Measurements from ENCODE around the gene SNAP25.

Gene SNAP25

DNA sequence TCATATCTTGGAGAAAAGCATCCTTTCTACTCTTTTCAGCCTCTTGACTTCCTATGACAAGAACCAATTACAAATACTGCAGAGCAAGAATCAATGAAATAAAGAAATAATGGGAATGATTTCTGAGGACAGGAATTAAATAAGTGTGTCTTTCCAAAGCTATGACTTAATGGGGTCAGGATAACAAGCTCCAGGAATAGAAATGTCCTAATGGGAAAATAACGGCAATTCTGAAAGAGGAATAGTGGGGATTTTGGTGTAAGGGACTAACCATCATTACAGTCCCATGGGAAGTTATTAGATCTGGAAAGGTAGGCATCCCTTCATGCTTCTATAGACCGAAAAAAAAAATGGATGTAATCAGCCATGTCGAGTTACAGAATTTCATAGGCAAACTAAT is 28.2 kb upstream of the SNAP25 start:
- H3K4me3 ChIP-seq (ENCODE audit: low read length) = no peak overlapping the region
- no peak for TF ChIP-seq ZNF274 (IDR thresholded peaks at IDR 0.05; ENCODE audit: low read depth, low read length)

DNA sequence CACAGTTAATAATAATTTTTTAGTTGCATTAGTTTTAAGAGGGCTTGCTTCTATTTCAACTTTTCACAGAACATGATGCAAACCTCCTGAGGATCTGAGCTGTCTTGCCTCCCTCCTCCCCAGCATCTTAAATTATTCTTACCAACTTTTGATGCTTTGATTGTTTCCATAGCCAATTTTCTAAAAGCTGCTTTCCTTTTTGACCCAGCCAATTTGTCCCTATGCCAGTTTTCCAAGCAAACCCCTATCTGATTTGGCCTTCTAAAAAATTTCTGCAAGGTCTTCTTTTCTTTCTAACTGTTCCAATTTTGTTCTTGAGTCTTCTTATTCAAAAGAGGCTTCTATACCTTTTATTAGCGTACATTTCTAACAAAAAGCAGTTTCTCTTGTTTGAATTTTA is 26.5 kb upstream of the SNAP25 start:
- H3K4me3 ChIP-seq (ENCODE audit: low read length) = no peak overlapping the region
- TF ChIP-seq ZNF274 (IDR thresholded peaks at IDR 0.05; ENCODE audit: low read depth, low read length) = no peak

DNA sequence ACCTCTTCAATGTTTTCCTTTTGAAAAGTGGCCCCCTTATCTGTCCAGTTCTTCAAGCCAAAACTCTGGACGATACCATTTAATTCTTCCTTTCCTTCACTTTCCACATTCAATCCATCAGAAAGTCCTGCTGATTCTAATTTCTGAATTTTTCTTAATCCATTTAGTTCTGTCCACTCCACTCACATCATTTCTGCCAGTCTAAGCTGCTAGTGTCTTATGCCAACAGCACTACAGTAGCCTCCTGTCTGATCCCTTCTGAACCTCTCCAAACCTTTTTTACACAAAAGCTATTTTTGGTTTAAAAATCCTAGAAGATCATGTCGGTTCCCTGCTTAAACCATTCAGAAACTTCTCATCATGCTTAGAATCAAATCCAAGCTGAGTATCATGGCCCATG is 24.5 kb upstream of the SNAP25 start:
- TF ChIP-seq ZNF274 (IDR thresholded peaks at IDR 0.05; ENCODE audit: low read depth, low read length) = no peak
- no peak overlapping the region for H3K4me3 ChIP-seq (ENCODE audit: low read length)

- no peak overlapping the region for H3K4me3 ChIP-seq (ENCODE audit: low read length)
- TF ChIP-seq ZNF274 (IDR thresholded peaks at IDR 0.05; ENCODE audit: low read depth, low read length) = no peak
Observed at GRCh38 chr20:10200330-10200729, 18.3 kb upstream of the SNAP25 start.

DNA sequence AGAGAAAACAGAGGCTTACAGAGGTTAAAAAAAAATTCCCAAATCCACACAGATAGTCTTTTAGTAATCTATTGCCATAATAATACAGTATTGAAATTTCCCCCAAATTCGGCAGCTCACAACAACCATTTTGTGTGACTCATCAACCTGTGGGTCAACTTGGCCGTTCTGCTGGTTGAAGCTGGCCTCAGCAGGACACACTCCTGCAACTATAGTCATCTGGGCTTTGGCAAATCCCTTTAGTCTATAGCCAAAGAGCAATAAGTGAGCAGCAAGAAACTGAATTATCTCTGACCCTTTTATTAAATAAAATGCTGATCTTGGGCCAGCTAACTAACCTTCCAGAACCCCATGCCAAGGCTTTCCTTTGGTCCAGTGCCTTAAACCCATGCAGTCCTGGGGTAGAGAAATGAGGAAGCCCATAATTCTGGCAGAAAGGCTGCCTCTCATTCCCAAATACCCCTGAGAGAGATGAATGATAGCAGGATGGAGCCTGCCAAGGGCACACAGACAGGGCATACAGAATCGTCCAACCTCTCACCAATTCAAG is 17.2 kb upstream of the SNAP25 start:
- H3K4me3 ChIP-seq (ENCODE audit: low read length) = no peak overlapping the region
- TF ChIP-seq ZNF274 (IDR thresholded peaks at IDR 0.05; ENCODE audit: low read depth, low read length) = no peak

GRCh38 chr20:10209091-10209490 is 9.5 kb upstream of the SNAP25 start:
- no peak for TF ChIP-seq ZNF274 (IDR thresholded peaks at IDR 0.05; ENCODE audit: low read depth, low read length)
- H3K4me3 ChIP-seq (ENCODE audit: low read length) = no peak overlapping the region

DNA sequence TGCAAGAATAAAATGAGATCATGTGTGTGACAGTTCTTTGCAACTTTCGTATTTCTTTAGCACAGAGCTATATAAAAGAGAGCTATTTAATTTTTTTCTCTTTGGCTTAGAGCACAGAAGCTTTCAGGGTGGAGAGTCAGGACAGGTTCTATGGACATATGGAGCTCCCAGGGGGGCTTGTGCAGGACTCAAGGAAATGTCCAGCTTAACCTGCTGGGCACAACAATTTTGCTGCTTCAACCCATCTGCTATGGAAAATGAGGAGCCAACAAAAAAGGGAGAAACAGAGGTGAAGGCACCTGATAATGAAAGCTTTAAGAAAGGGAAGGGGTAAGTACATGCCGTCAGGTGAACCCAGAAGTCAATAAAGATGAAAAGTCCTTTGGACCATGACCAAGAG is 5.1 kb upstream of the SNAP25 start:
- H3K4me3 ChIP-seq (ENCODE audit: low read length) = no peak overlapping the region
- no peak for TF ChIP-seq ZNF274 (IDR thresholded peaks at IDR 0.05; ENCODE audit: low read depth, low read length)

DNA sequence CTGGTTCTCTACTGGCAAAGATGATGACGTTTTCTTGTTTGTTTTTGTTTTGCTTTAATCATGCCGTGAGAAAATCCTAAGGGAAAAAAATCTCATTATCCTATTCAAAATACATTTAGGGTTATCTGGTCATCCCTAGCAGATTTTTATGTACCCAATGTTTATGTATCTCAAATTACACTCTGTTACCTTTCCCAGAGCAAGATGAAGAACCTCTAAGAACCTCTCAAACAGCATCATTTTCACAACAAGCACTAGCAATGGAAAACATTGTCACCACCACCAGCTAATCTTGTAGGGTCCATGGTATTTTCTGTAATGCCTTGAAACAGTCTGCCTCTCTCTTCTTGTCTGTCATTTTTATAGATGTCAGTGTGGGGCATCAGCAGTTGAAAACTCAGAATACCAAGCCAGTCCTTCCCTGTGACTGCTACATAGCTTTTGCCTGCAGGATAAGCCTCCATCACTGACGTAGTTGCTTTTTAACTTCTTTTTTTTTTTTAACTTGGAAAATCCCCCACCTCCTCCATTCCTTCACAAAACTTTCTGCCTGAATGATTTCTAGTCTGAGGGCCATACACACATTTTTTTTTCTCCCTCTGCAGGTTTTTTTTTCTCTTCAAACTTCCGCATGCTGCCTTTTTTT is 2.4 kb upstream of the SNAP25 start:
- no peak for TF ChIP-seq ZNF274 (IDR thresholded peaks at IDR 0.05; ENCODE audit: low read depth, low read length)
- H3K4me3 ChIP-seq (ENCODE audit: low read length) = no peak overlapping the region

- TF ChIP-seq ZNF274 (IDR thresholded peaks at IDR 0.05; ENCODE audit: low read depth, low read length) = no peak
- H3K4me3 ChIP-seq (ENCODE audit: low read length) = no peak overlapping the region
Observed at GRCh38 chr20:10217721-10218410, 764 bp upstream of the SNAP25 start.

DNA sequence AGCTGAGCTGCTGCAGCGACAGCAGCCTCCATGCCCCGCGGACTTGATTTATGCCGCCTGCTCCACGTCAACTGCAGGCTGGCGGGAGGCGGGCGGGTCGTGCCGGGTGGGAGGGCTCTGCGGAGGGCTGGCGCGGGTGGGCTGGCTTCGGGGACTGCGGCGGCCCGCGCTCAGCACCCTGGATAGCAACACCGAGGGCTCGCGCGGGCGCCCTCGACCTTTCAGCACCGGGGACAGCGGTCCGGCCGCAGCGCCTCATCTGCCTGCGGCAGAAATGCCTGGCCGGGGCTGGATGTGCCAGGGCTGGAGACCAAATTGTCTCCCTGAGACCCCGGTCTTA is 792 bp downstream of the SNAP25 start:
- H3K4me3 ChIP-seq (ENCODE audit: low read length) = no peak overlapping the region

DNA sequence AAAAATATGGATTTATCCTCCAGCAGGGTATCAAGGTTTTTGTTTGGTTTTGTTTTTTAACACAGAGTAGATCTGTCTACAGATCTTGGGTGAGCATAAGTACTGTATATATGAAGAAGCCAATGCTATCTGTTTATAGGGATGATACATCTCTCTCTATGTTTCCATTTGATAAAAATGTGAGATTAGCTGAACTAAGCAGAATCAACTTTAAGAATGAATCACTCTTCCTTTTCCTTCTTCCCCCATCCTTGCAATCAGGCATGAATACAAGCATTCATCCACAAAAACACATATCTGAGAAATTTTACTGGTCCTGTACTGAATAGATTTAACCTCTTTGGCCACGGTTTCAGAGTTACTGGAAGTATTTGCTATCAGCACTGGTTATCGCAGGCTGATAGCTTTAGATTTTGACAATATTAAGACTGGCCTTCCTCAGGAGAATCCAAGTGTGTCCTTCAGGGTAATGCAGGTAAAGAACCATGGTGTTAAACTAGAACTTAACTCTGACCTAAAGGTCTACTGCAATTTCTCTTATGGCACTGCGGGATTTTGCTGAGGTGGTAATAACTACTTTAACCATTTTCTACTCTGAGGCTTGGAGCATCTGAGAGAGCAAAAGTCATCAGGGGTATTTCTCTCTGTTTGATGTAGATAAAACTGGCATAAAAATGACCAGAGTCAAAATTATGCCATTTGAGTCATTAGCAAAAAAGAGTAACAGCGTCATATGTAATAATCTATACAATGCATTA is 1.5 kb downstream of the SNAP25 start:
- no peak for TF ChIP-seq ZNF274 (IDR thresholded peaks at IDR 0.05; ENCODE audit: low read depth, low read length)
- no peak overlapping the region for H3K4me3 ChIP-seq (ENCODE audit: low read length)

More for the DNA sequence above, 792 bp downstream of the SNAP25 start:
- TF ChIP-seq ZNF274 (IDR thresholded peaks at IDR 0.05; ENCODE audit: low read depth, low read length) = no peak

DNA sequence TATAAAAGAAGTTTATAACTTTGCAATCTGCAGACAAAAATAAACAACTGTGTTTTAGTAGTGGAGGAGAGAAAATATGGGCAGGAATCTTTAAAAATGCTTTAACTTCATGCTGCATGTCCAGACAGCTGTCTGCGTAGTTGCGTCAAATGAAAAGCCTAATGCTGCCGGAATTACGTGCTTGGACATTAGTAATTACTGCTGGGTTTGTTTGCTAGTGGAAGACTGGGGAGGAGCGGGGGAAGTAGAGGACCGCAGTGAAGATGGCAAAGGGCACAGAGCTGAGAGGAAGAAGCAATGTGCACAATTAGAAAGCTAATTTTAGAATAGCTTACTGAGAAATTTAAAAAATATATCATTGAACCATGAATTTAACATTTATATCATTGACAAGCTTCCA is 2.4 kb downstream of the SNAP25 start:
- TF ChIP-seq ZNF274 (IDR thresholded peaks at IDR 0.05; ENCODE audit: low read depth, low read length) = no peak
- H3K4me3 ChIP-seq (ENCODE audit: low read length) = no peak overlapping the region

DNA sequence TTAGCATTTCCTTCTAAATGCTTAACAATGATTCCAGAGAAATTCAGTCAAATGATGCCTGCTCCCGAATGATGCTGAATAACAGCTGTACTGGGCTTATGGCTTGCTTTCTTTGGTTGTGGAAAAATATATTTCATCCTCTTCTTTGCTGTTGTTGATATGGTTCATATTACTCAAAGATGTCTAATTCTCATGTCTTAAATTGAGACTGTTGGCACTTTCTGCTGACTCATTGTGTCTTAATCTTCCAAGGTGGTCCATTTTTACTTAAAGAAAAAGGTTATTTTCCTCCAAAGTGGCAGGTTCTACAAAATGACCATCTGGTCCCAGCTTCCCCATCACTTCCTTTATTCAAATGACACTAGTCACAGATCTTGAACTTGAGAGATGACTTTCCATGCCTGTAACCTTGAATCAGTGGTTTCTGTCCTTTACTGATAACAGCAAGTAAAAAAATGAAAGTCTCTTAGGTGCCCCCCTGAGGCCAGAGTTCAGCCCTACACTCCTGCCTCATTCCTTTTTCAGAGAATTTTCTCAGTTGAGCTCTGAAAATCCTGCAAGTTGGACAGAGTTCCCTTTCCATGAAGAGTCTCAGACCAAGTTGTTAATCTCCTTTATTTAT is 6.9 kb downstream of the SNAP25 start:
- no peak for TF ChIP-seq ZNF274 (IDR thresholded peaks at IDR 0.05; ENCODE audit: low read depth, low read length)

DNA sequence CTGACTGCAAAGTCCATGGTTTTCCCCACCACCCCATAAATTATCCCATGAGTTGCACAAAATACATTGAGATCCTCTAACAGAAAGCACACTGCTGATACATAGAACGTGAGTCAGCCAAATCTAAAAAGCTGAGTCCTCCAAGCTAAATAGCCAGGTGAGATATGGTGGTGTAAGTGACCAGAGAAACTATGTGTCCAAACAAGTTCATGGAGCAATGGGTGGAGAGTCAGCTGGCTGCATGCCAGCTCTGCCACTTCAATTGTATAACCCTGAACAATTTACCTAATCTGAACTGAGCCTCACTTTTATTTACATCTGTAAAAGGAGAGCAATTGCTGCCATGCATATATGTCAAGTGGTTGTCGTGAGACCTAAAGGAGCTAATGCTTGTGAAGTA is 9.7 kb downstream of the SNAP25 start:
- no peak overlapping the region for H3K4me3 ChIP-seq (ENCODE audit: low read length)
- no peak for TF ChIP-seq ZNF274 (IDR thresholded peaks at IDR 0.05; ENCODE audit: low read depth, low read length)

More for the DNA sequence above, 6.9 kb downstream of the SNAP25 start:
- no peak overlapping the region for H3K4me3 ChIP-seq (ENCODE audit: low read length)

Data from GM08714 (cell line).